Measurements from ENCODE around the gene ADGRL3. TPM values are rescaled to one million over a fixed set of nuclear protein-coding genes. Genes with fewer than 3 reads are reported as not detected.

The ADGRL3 gene
- polyA plus RNA-seq, 1 experiment: 0.01 TPM

- TF ChIP-seq, protein P1, sequence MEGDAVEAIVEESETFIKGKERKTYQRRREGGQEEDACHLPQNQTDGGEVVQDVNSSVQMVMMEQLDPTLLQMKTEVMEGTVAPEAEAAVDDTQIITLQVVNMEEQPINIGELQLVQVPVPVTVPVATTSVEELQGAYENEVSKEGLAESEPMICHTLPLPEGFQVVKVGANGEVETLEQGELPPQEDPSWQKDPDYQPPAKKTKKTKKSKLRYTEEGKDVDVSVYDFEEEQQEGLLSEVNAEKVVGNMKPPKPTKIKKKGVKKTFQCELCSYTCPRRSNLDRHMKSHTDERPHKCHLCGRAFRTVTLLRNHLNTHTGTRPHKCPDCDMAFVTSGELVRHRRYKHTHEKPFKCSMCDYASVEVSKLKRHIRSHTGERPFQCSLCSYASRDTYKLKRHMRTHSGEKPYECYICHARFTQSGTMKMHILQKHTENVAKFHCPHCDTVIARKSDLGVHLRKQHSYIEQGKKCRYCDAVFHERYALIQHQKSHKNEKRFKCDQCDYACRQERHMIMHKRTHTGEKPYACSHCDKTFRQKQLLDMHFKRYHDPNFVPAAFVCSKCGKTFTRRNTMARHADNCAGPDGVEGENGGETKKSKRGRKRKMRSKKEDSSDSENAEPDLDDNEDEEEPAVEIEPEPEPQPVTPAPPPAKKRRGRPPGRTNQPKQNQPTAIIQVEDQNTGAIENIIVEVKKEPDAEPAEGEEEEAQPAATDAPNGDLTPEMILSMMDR (IDR thresholded peaks at IDR 0.05; ENCODE audit: insufficient read depth, low read depth, low read length): no peak
- ChIA-PET CTCF (no interaction called here), POLR2A (no interaction called here)
- H3K4me3 ChIP-seq (ENCODE audit: low read depth, low read length): no peak overlapping the region
- no peaks in the 10 kb centered on the region for H3K27me3 ChIP-seq (ENCODE audit: control insufficient read depth, insufficient read depth, low read length)
- DNase-seq (ENCODE audit: low read depth): no peak
- H3K36me3 ChIP-seq (ENCODE audit: control insufficient read depth, insufficient read depth, low read length): no peaks in the 10 kb centered on the region
Measured at GRCh38 chr4:61407642-61408618, 207.8 kb downstream of the ADGRL3 start.

DNA sequence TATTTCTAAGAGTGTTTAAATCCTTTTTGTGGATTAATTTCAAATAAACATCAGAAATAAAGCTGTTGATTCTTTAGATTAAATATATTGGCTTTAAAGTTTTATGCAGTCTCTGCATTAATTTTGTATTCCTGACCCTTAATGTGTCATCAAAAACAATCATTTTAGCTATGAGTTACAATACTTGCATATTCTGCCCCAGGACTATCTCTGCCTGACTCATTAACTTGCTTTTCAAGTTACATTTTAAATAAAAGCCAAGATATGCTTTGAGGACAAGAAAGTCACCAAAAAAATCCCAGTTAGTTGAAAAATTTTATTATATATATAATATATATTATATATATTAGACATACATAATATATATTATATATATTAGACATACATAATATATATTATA lies 208.7 kb downstream of the ADGRL3 start:
- Histone ChIP-seq H3K27me3 (ENCODE audit: control insufficient read depth, insufficient read depth, low read length) (no peaks in the 10 kb centered on the region), H3K4me3 (ENCODE audit: low read depth, low read length) (no peak overlapping the region), H3K36me3 (ENCODE audit: control insufficient read depth, insufficient read depth, low read length) (no peaks in the 10 kb centered on the region)
- POLR2A ChIA-PET: no interaction called here
- DNase-seq (ENCODE audit: low read depth): no peak
- CTCF ChIA-PET: no interaction called here
- TF ChIP-seq, protein P1 (IDR thresholded peaks at IDR 0.05; ENCODE audit: insufficient read depth, low read depth, low read length): no peak

DNA sequence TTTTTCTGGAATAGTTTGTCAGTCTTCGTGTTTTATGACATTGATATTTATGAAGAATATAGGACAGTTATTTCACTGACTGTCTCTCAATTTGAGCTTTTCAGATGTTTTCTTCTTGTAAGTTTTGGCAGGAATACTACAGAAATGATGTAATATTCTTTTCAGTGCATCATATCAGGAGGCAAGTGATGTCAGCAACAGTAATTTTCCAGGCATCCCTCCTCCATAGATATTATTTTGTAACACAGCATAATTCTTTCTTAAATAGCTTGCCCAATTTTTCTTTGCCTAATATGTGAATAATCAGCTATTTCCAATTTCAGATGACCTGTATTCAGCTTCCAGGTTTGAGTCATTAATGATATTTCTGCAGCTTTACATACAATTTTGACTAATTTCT lies 211.1 kb downstream of the ADGRL3 start:
- CTCF ChIA-PET: no interaction called here
- no peak for DNase-seq (ENCODE audit: low read depth)
- no peak overlapping the region for H3K4me3 ChIP-seq (ENCODE audit: low read depth, low read length)
- POLR2A ChIA-PET: no interaction called here
- no peaks in the 10 kb centered on the region for H3K27me3 ChIP-seq (ENCODE audit: control insufficient read depth, insufficient read depth, low read length)
- TF ChIP-seq, protein P1 (IDR thresholded peaks at IDR 0.05; ENCODE audit: insufficient read depth, low read depth, low read length): no peak
- H3K36me3 ChIP-seq (ENCODE audit: control insufficient read depth, insufficient read depth, low read length): no peaks in the 10 kb centered on the region

GRCh38 chr4:61425315-61425714 lies 225.2 kb downstream of the ADGRL3 start:
- H3K36me3 ChIP-seq (ENCODE audit: control insufficient read depth, insufficient read depth, low read length): no peaks in the 10 kb centered on the region
- DNase-seq (ENCODE audit: low read depth): no peak
- no peak overlapping the region for H3K4me3 ChIP-seq (ENCODE audit: low read depth, low read length)
- H3K27me3 ChIP-seq (ENCODE audit: control insufficient read depth, insufficient read depth, low read length): no peaks in the 10 kb centered on the region
- POLR2A ChIA-PET: no interaction called here
- CTCF ChIA-PET: no interaction called here
- TF ChIP-seq, protein P1 (IDR thresholded peaks at IDR 0.05; ENCODE audit: insufficient read depth, low read depth, low read length): no peak

DNA sequence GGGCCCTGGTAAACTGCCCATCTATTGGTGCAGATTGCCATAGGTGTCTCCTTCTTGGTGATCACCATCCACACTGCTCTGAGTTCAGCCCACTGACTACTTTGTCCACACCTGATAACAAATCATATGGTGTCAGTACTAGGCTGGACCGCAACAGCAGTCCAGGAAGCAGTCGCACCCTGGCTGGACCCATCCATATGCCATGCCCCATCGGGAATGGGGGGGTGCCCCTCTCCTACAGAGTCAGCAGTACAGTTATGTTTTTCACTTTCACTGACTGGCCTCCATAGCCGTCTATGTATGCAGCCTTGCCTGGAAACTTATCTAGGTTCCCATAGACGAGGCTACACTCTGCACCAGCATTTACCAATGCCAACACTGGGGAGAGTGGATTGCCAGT lies 226.1 kb downstream of the ADGRL3 start:
- TF ChIP-seq, protein P1 (IDR thresholded peaks at IDR 0.05; ENCODE audit: insufficient read depth, low read depth, low read length): no peak
- ChIA-PET CTCF (no interaction called here), POLR2A (no interaction called here)
- DNase-seq (ENCODE audit: low read depth): no peak
- Histone ChIP-seq H3K27me3 (ENCODE audit: control insufficient read depth, insufficient read depth, low read length) (no peaks in the 10 kb centered on the region), H3K4me3 (ENCODE audit: low read depth, low read length) (no peak overlapping the region), H3K36me3 (ENCODE audit: control insufficient read depth, insufficient read depth, low read length) (no peaks in the 10 kb centered on the region)
